Loucy (cell line): ENCODE measurements around the gene CNNM3.

Experiments
- EZH2phosphoT487 ChIP-seq: fragments of 200-600 bp; IDR thresholded peaks from 2 replicates; pipeline ENCODE4 v1.6.1; 2018; ENCODE audit warnings: antibody characterized with exemption, mild to moderate bottlenecking, moderate library complexity, borderline replicate concordance
- TF ChIP-seq, protein P1 (sequence below): fragments of 200-600 bp; sonication (generic); conservative IDR thresholded peaks from 2 replicates; pipeline ENCODE4 v1.5.1; 2014; ENCODE audit warnings: mild to moderate bottlenecking, antibody characterized with exemption, low read length

DNA sequence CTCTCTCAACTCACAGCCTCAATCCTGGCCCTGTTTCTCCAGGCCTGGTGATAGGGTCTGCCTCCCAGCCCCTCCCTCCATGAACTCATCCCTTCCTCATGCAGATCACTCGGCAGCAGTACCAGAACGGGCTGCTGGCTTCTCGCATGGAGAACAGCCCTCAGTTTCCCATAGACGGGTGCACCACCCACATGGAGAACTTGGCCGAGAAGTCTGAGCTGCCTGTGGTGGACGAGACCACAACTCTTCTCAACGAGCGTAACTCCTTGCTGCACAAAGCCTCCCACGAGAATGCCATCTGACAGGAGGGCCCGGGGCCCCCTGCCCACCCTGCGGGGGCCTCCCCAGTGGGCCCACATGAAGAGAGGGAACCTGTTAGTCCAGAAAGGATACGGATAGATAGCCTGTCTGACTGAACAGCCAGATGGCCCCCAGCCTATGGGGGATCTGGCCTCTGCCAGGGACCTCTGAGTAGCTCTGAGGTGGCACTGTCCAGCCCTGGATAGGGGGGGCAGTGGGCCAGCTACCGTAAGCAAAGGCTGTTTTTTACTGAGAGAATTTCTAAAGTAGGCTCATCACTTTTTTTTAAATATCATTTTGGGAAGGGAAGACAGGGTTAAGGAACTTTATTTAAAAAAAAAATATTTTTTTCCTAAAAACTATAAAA, 6.7 kb upstream of the CNNM3 start:
- TF ChIP-seq, protein P1, sequence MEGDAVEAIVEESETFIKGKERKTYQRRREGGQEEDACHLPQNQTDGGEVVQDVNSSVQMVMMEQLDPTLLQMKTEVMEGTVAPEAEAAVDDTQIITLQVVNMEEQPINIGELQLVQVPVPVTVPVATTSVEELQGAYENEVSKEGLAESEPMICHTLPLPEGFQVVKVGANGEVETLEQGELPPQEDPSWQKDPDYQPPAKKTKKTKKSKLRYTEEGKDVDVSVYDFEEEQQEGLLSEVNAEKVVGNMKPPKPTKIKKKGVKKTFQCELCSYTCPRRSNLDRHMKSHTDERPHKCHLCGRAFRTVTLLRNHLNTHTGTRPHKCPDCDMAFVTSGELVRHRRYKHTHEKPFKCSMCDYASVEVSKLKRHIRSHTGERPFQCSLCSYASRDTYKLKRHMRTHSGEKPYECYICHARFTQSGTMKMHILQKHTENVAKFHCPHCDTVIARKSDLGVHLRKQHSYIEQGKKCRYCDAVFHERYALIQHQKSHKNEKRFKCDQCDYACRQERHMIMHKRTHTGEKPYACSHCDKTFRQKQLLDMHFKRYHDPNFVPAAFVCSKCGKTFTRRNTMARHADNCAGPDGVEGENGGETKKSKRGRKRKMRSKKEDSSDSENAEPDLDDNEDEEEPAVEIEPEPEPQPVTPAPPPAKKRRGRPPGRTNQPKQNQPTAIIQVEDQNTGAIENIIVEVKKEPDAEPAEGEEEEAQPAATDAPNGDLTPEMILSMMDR, result no peak
- TF ChIP-seq EZH2phosphoT487, result no peak
